MM.1S (cell line): ENCODE results near the gene GJA9.

Experiments used
- DNase-seq: peaks from one replicate; pipeline ENCODE4 v3.0.0-alpha.2; 2015
- H2AFZ ChIP-seq: fragments of 300-600 bp; sonication (generic); 2 replicates; pipeline ENCODE4 v1.6.0; 2016; ENCODE audit warnings: antibody characterized with exemption, low read length
- H3F3A ChIP-seq: fragments of 300-600 bp; sonication (generic); 2 replicates; pipeline ENCODE4 v1.6.1; 2016; ENCODE audit warnings: mild to moderate bottlenecking, antibody characterized with exemption, low read length, moderate library complexity, mixed read lengths; ENCODE audit not compliant: insufficient read depth
- H3K27ac ChIP-seq: fragments of 300-600 bp; sonication (generic); 2 replicates; pipeline ENCODE4 v1.5.1; 2016; ENCODE audit warnings: mild to moderate bottlenecking, low read length
- H3K27me3 ChIP-seq: fragments of 300-600 bp; sonication (generic); replicated peaks from 2 replicates; pipeline ENCODE4 v1.6.0; 2016; ENCODE audit warnings: low read length; ENCODE audit not compliant: insufficient read depth
- H3K36me3 ChIP-seq: fragments of 300-600 bp; sonication (generic); replicated peaks from 2 replicates; pipeline ENCODE4 v1.6.1; 2016; ENCODE audit warnings: mild to moderate bottlenecking, low read length, mixed read lengths; ENCODE audit not compliant: insufficient read depth
- H3K4me1 ChIP-seq: fragments of 300-600 bp; sonication (generic); 2 replicates; pipeline ENCODE4 v1.6.1; 2016; ENCODE audit warnings: low read length, mixed read lengths
- H3K4me2 ChIP-seq: fragments of 300-600 bp; sonication (generic); 2 replicates; pipeline ENCODE4 v1.6.0; 2016; ENCODE audit warnings: low read depth, low read length
- H3K4me3 ChIP-seq: fragments of 300-600 bp; sonication (generic); 2 replicates; pipeline ENCODE4 v1.5.1; 2016; ENCODE audit warnings: low read length, mixed read lengths
- H3K79me2 ChIP-seq: fragments of 300-600 bp; sonication (generic); 2 replicates; pipeline ENCODE4 v1.6.1; 2016; ENCODE audit warnings: mixed run types, low read length, mixed read lengths
- H3K9ac ChIP-seq: fragments of 300-600 bp; sonication (generic); 2 replicates; pipeline ENCODE4 v1.6.1; 2016; ENCODE audit warnings: low read length, mixed read lengths
- H3K9me2 ChIP-seq: fragments of 300-600 bp; sonication (generic); replicated peaks from 2 replicates; pipeline ENCODE4 v1.6.1; 2016; ENCODE audit warnings: mild to moderate bottlenecking, low read length, mixed read lengths; ENCODE audit not compliant: insufficient read depth
- H3K9me3 ChIP-seq: fragments of 300-600 bp; sonication (generic); replicated peaks from 2 replicates; pipeline ENCODE4 v1.6.1; 2016; ENCODE audit warnings: mild to moderate bottlenecking, low read length, mixed read lengths; ENCODE audit not compliant: insufficient read depth
- H4K20me1 ChIP-seq: fragments of 300-600 bp; sonication (generic); 2 replicates; pipeline ENCODE4 v1.6.1; 2016; ENCODE audit warnings: mild to moderate bottlenecking, low read length, moderate library complexity, mixed read lengths; ENCODE audit not compliant: insufficient read depth
- CTCF ChIP-seq: fragments of 300-600 bp; sonication (generic); IDR thresholded peaks from 2 replicates; pipeline ENCODE4 v1.5.1; 2016; ENCODE audit warnings: antibody characterized with exemption, low read length, mixed read lengths
- EZH2 ChIP-seq: fragments of 300-600 bp; sonication (generic); optimal IDR thresholded peaks from 2 replicates; pipeline ENCODE3; 2017; ENCODE audit warnings: low read depth, mild to moderate bottlenecking, antibody characterized with exemption, low read length, mixed read lengths
- EZH2phosphoT487 ChIP-seq: fragments of 300-600 bp; sonication (generic); IDR thresholded peaks from 2 replicates; pipeline ENCODE4 v1.6.1; 2018; ENCODE audit warnings: antibody characterized with exemption, low read length

GJA9 gene

DNA sequence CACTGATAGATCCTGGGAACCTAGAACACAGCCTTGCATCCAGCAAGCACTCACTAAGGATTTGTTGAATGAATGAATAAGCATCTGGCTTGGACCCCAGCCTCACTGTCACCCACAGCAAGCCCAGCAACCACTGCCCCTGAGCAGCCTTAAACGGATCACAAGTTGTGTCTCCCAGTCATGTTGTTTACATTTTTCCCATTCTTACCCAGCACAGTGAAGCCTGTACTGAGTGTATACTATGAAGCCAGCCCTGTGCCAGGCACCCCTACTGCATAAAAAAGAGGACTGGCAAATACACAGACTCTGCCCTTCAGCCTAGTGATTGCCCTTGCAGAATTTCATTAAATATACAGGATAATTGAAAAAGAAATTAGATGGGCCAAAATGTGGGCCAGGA is 52.0 kb downstream of the GJA9 start:
- H3K4me1 ChIP-seq = no peaks in the 10 kb centered on the region
- H3K9me3 ChIP-seq = no peaks in the 10 kb centered on the region
- H3K4me3 ChIP-seq = no peak overlapping the region
- H3K79me2 ChIP-seq = no peaks in the 10 kb centered on the region
- H3F3A ChIP-seq = no peaks in the 10 kb centered on the region
- H2AFZ ChIP-seq = no peak overlapping the region
- H3K36me3 ChIP-seq = no peaks in the 10 kb centered on the region
- no peak overlapping the region for H3K4me2 ChIP-seq
- no peak for TF ChIP-seq CTCF
- no peak for TF ChIP-seq EZH2
- TF ChIP-seq EZH2phosphoT487 = no peak
- no peaks in the 10 kb centered on the region for H3K27me3 ChIP-seq
- no peaks in the 10 kb centered on the region for H3K9me2 ChIP-seq
- no peak overlapping the region for H3K9ac ChIP-seq
- DNase-seq = no peak
- no peak overlapping the region for H3K27ac ChIP-seq
- H4K20me1 ChIP-seq = no peaks in the 10 kb centered on the region

GRCh38 chr1:38827318-38827717 is 54.1 kb downstream of the GJA9 start:
- Histone ChIP-seq H3K36me3 (no peaks in the 10 kb centered on the region), H3K79me2 (no peaks in the 10 kb centered on the region), H3K4me2 (no peak overlapping the region), H3K4me1 (no peaks in the 10 kb centered on the region), H2AFZ (no peak overlapping the region), H3K9me3 (no peaks in the 10 kb centered on the region), H3K9me2 (no peaks in the 10 kb centered on the region), H3K9ac (no peak overlapping the region), H4K20me1 (no peaks in the 10 kb centered on the region), H3K4me3 (no peak overlapping the region), H3F3A (no peaks in the 10 kb centered on the region), H3K27ac (no peak overlapping the region), H3K27me3 (no peaks in the 10 kb centered on the region)
- no peak for DNase-seq
- TF ChIP-seq CTCF (no peak), EZH2phosphoT487 (no peak), EZH2 (no peak)

GRCh38 chr1:38826886-38827285 is 54.5 kb downstream of the GJA9 start:
- H3K79me2 ChIP-seq = no peaks in the 10 kb centered on the region
- no peaks in the 10 kb centered on the region for H3K9me2 ChIP-seq
- H3K4me3 ChIP-seq = no peak overlapping the region
- no peak for TF ChIP-seq EZH2
- no peak for TF ChIP-seq CTCF
- TF ChIP-seq EZH2phosphoT487 = no peak
- no peak overlapping the region for H3K4me2 ChIP-seq
- H3K9me3 ChIP-seq = no peaks in the 10 kb centered on the region
- H3K27ac ChIP-seq = no peak overlapping the region
- no peaks in the 10 kb centered on the region for H3K36me3 ChIP-seq
- no peaks in the 10 kb centered on the region for H3K27me3 ChIP-seq
- H3K9ac ChIP-seq = no peak overlapping the region
- H4K20me1 ChIP-seq = no peaks in the 10 kb centered on the region
- no peak overlapping the region for H2AFZ ChIP-seq
- H3F3A ChIP-seq = no peaks in the 10 kb centered on the region
- no peak for DNase-seq
- no peaks in the 10 kb centered on the region for H3K4me1 ChIP-seq
